Stimulated activated CD8-positive, alpha-beta memory T cell treated with anti-CD3 and anti-CD28 coated beads, Interleukin-12 subunit alpha, Interleukin-12 subunit beta, amount 100 ng/mL, for 4 hours (primary cell): ENCODE results near the gene EREG.

Source experiments
- DNase-seq: peaks from one replicate; pipeline ENCODE4 v3.0.0-alpha.2; 2020; ENCODE audit warnings: low read depth

Gene EREG

GRCh38 chr4:74428276-74428675, 63.3 kb downstream of the EREG start:
- DNase-seq = no peak

GRCh38 chr4:74431113-74431826, 66.3 kb downstream of the EREG start:
- no peak for DNase-seq

- no peak for DNase-seq
These were observed 68.1 kb downstream of the EREG start for GRCh38 chr4:74433043-74433442.

- no peak for DNase-seq
These were observed 68.7 kb downstream of the EREG start for GRCh38 chr4:74433541-74434172.

GRCh38 chr4:74435296-74435695, 70.4 kb downstream of the EREG start:
- no peak for DNase-seq

- DNase-seq = no peak
These were observed 72.9 kb downstream of the EREG start for GRCh38 chr4:74437866-74438265.
